CD14-positive monocyte (primary cell): Measurements from ENCODE around the gene ALS2CL. TPM values are rescaled to one million over a fixed set of nuclear protein-coding genes. Genes with fewer than 3 reads are reported as not detected.

Source experiments
- DNase-seq, 3 donors: peaks; one replicate each; pipeline ENCODE4 v3.0.0-alpha.2; 2011 to 2022
- H2AFZ ChIP-seq: 2 replicates; pipeline ENCODE4 v1.6.0; 2012; ENCODE audit warnings: mild to moderate bottlenecking, low read depth, low read length, inconsistent platforms; ENCODE audit not compliant: insufficient read depth, poor library complexity, severe bottlenecking
- H3K27ac ChIP-seq, 2 donors: 1 replicate in 1 of 2; 2 replicates in 1 of 2; pipeline ENCODE4 v1.5.1; 2012 to 2013; ENCODE audit warnings: low read length in 2 of 2, control low read depth in 1 of 2, inconsistent platforms in 1 of 2, low read depth in 1 of 2, mild to moderate bottlenecking in 1 of 2
- H3K27me3 ChIP-seq, 2 donors: one replicate each; pipeline versions ENCODE4 v1.6.0 to v1.6.1; 2011 to 2013; ENCODE audit warnings: low read length in 2 of 2; ENCODE audit not compliant: control insufficient read depth in 2 of 2, insufficient read depth in 2 of 2
- H3K36me3 ChIP-seq, 2 donors: replicated peaks in 1 of 2; 1 replicate in 1 of 2; 2 replicates in 1 of 2; pipeline versions ENCODE4 v1.5.1 to v1.6.1; 2012 to 2013; ENCODE audit warnings: low read length in 2 of 2, control low read depth in 1 of 2, inconsistent platforms in 1 of 2, mild to moderate bottlenecking in 1 of 2; ENCODE audit not compliant: insufficient read depth in 2 of 2, control insufficient read depth in 1 of 2
- H3K4me1 ChIP-seq, 2 donors: 1 replicate in 1 of 2; 2 replicates in 1 of 2; pipeline versions ENCODE4 v1.5.1 to v1.6.1; 2012 to 2013; ENCODE audit warnings: low read length in 2 of 2, control low read depth in 1 of 2, inconsistent platforms in 1 of 2, mild to moderate bottlenecking in 1 of 2, moderate library complexity in 1 of 2; ENCODE audit not compliant: insufficient read depth in 2 of 2, control insufficient read depth in 1 of 2
- H3K4me2 ChIP-seq: replicated peaks from 2 replicates; pipeline ENCODE3; 2012; ENCODE audit warnings: low read length, moderate library complexity, mild to moderate bottlenecking; ENCODE audit not compliant: poor library complexity, severe bottlenecking; ENCODE audit errors: extremely low read depth
- H3K4me3 ChIP-seq, 3 experiments: fragments of 200-600 bp in 1 of 3; sonication (generic) in 1 of 3; replicated peaks in 1 of 3; 1 replicate in 2 of 3; 2 replicates in 1 of 3; pipeline ENCODE4 v1.5.1; 2011 to 2013; ENCODE audit warnings: low read length in 3 of 3, mild to moderate bottlenecking in 3 of 3, control low read depth in 2 of 3, low read depth in 2 of 3, inconsistent platforms in 1 of 3, moderate library complexity in 1 of 3
- H3K79me2 ChIP-seq: 2 replicates; pipeline ENCODE4 v1.6.0; 2012; ENCODE audit warnings: mild to moderate bottlenecking, control low read depth, inconsistent platforms, low read length, moderate library complexity; ENCODE audit not compliant: insufficient read depth
- H3K9ac ChIP-seq: 2 replicates; pipeline ENCODE4 v1.6.0; 2017; ENCODE audit warnings: low read length, mild to moderate bottlenecking; ENCODE audit not compliant: insufficient read depth, poor library complexity, severe bottlenecking
- H3K9me3 ChIP-seq, 2 donors: replicated peaks in 1 of 2; 1 replicate in 1 of 2; 2 replicates in 1 of 2; pipeline versions ENCODE4 v1.5.1 to v1.6.1; 2012 to 2013; ENCODE audit warnings: low read length in 2 of 2, control low read depth in 1 of 2; ENCODE audit not compliant: control insufficient read depth in 1 of 2, insufficient read depth in 1 of 2
- H4K20me1 ChIP-seq: 2 replicates; pipeline ENCODE4 v1.6.0; 2012; ENCODE audit warnings: mild to moderate bottlenecking, low read length, control low read depth, moderate library complexity; ENCODE audit not compliant: insufficient read depth
- H3K27ac Mint-ChIP-seq, 7 donors: one replicate each; pipeline ENCODE4 v1.8.0; 2020; ENCODE audit warnings: mild to moderate bottlenecking in 7 of 7, mixed read lengths in 7 of 7, moderate library complexity in 6 of 7, inconsistent platforms in 2 of 7
- H3K27me3 Mint-ChIP-seq, 3 donors: one replicate each; pipeline ENCODE4 v1.8.0; 2021 to 2022; ENCODE audit warnings: low read depth in 3 of 3, mild to moderate bottlenecking in 3 of 3, mixed read lengths in 3 of 3, moderate library complexity in 3 of 3, inconsistent platforms in 1 of 3
- H3K36me3 Mint-ChIP-seq, 2 donors: one replicate each; pipeline ENCODE4 v1.8.0; 2020; ENCODE audit warnings: mixed read lengths in 2 of 2, inconsistent platforms in 1 of 2, mild to moderate bottlenecking in 1 of 2
- H3K4me1 Mint-ChIP-seq: one replicate; pipeline ENCODE4 v1.8.0; 2020; ENCODE audit warnings: mild to moderate bottlenecking, mixed read lengths
- H3K4me3 Mint-ChIP-seq, 2 donors: one replicate each; pipeline ENCODE4 v1.8.0; 2020; ENCODE audit warnings: mild to moderate bottlenecking in 2 of 2, mixed read lengths in 2 of 2, moderate library complexity in 1 of 2
- H3K9me3 Mint-ChIP-seq, 7 donors: one replicate each; pipeline ENCODE4 v1.8.0; 2020 to 2022; ENCODE audit warnings: mixed read lengths in 7 of 7, mild to moderate bottlenecking in 6 of 7, moderate library complexity in 6 of 7, inconsistent platforms in 2 of 7
- CTCF ChIP-seq: fragments of 200-600 bp; IDR thresholded peaks from one replicate; pipeline ENCODE4 v1.8.0; 2022; ENCODE audit warnings: antibody characterized with exemption, mild to moderate bottlenecking
- WGBS: methylation state at CpG from one replicate; pipeline ENCODE4 v1.1.5; 2013; ENCODE audit warnings: missing lambda C conversion rate; ENCODE audit not compliant: insufficient coverage; 5-methylcytosine and 5-hydroxymethylcytosine counted together
- intact Hi-C, 2 donors: fragments of 100-400 bp; cut with micrococcal nuclease; formaldehyde crosslinking; loops; one replicate each; pipeline versions ENCODE4 v1.15.0 to v1.15.1; 2023
- polyA plus RNA-seq, 3 donors: library from polyadenylated mRNA; depleted of rRNA in 1 of 3; unstranded in 2 of 3; stranded (reverse) in 1 of 3; fragments of 300-500 nt in 2 of 3; fragments of >200 nt in 1 of 3; fragmentation: Illumina TruSeq in 2 of 3; gene quantifications; 1 replicate in 2 of 3; 2 replicates in 1 of 3; pipeline ENCODE4 v1.2.3, GENCODE V29; 2012 to 2021

ALS2CL gene
- polyA plus RNA-seq, 3 donors: 0.38 to 5.7 (median 0.55) TPM

GRCh38 chr3:46632792-46633191 is 60.7 kb downstream of the ALS2CL start:
- H3K9ac ChIP-seq: no peak overlapping the region
- TF ChIP-seq CTCF: no peak
- H3K4me2 ChIP-seq: no peak overlapping the region
- no peaks in the 10 kb centered on the region for H3K79me2 ChIP-seq
- no peak overlapping the region for H3K4me3 ChIP-seq
- H3K4me1 ChIP-seq: peaks cover 11 to 12% of the 10 kb centered on the region in 2 donors
- H3K9me3 ChIP-seq: no peaks in the 10 kb centered on the region
- no CpG with 5 or more reads among the region's 1 CpG for WGBS
- H3K27ac Mint-ChIP-seq: no peak overlapping the region
- DNase-seq: no peak
- no peaks in the 10 kb centered on the region for H3K36me3 ChIP-seq
- H3K27ac ChIP-seq: no peak overlapping the region
- no peak overlapping the region for H3K4me3 Mint-ChIP-seq
- intact Hi-C loops: loop anchor here in 1 of 2 donors (10.0 kb wide), 1 partner anchor 148 kb away; no protein-coding TSS in a partner anchor
- H3K9me3 Mint-ChIP-seq: no peaks in the 10 kb centered on the region
- H3K27me3 ChIP-seq: no peaks in the 10 kb centered on the region
- H3K36me3 Mint-ChIP-seq: no peaks in the 10 kb centered on the region
- peaks cover 21% of the 10 kb centered on the region for H3K4me1 Mint-ChIP-seq
- peaks cover 0 to 5% (median 0%) of the 10 kb centered on the region in 3 donors for H3K27me3 Mint-ChIP-seq
- H4K20me1 ChIP-seq: no peaks in the 10 kb centered on the region
- H2AFZ ChIP-seq: no peak overlapping the region

GRCh38 chr3:46629551-46630517 is 63.6 kb downstream of the ALS2CL start:
- Histone ChIP-seq H3K79me2 (no peaks in the 10 kb centered on the region), H3K36me3 (no peaks in the 10 kb centered on the region), H3K4me2 (peak overlapping the region; percentile 73), H3K9me3 (no peaks in the 10 kb centered on the region), H3K4me1 (peaks cover 11 to 12% of the 10 kb centered on the region in 2 donors), H3K4me3 (peak overlapping the region in 2 of 3 experiments; percentile 6 to 63), H4K20me1 (no peaks in the 10 kb centered on the region), H3K9ac (peak overlapping the region; percentile 27), H3K27me3 (no peaks in the 10 kb centered on the region), H3K27ac (no peak overlapping the region), H2AFZ (peak overlapping the region; percentile 69)
- H3K4me1 Mint-ChIP-seq: peaks cover 19% of the 10 kb centered on the region
- peak overlapping the region in 1 of 7 donors; percentile 9 for H3K27ac Mint-ChIP-seq
- peak; percentile 100 for TF ChIP-seq CTCF
- 10% methylated on average over 35 of the region's 36 CpGs for WGBS
- no peaks in the 10 kb centered on the region for H3K36me3 Mint-ChIP-seq
- peaks cover 0 to 5% (median 0%) of the 10 kb centered on the region in 3 donors for H3K27me3 Mint-ChIP-seq
- H3K4me3 Mint-ChIP-seq: peak overlapping the region; percentile 27 to 84
- intact Hi-C loops: loop anchor here (2.0 to 10.0 kb wide), 2 partner anchors 141 to 145 kb away; no protein-coding TSS in a partner anchor
- DNase-seq: peak; percentile 53 to 62 (median 62)
- H3K9me3 Mint-ChIP-seq: no peaks in the 10 kb centered on the region
